SK-N-SH (cell line): ENCODE results near the gene NTNG1.

Experiments used
- CHD2 ChIP-seq: fragments of 150-350 bp; IDR thresholded peaks from 2 replicates; pipeline ENCODE4 v1.6.1; 2018; ENCODE audit warnings: low read length; ENCODE audit not compliant: partially characterized antibody
- CTCF ChIP-seq: fragments of 200-600 bp; sonication (generic); IDR thresholded peaks from 2 replicates; pipeline ENCODE4 v1.6.1; 2017; ENCODE audit warnings: antibody characterized with exemption, mild to moderate bottlenecking, moderate library complexity
- EP300 ChIP-seq, 2 experiments: IDR thresholded peaks; 2 replicates each; pipeline versions ENCODE4 v1.4.0 to v1.6.1; 2012; ENCODE audit warnings: borderline replicate concordance in 1 of 2, low read depth in 1 of 2, low read length in 1 of 2
- GABPA ChIP-seq: IDR thresholded peaks from 2 replicates; pipeline ENCODE4 v1.4.0; 2012; ENCODE audit warnings: low read depth, mild to moderate bottlenecking
- POLR2AphosphoS5 ChIP-seq: IDR thresholded peaks from 2 replicates; pipeline ENCODE4 v1.6.1; 2012; ENCODE audit warnings: low read depth, low read length
- RAD21 ChIP-seq: IDR thresholded peaks from 2 replicates; pipeline ENCODE4 v1.6.1; 2012; ENCODE audit warnings: mild to moderate bottlenecking, low read length
- SIN3A ChIP-seq: IDR thresholded peaks from 2 replicates; pipeline ENCODE4 v1.6.1; 2012; ENCODE audit warnings: low read depth, mild to moderate bottlenecking, low read length, moderate library complexity, borderline replicate concordance
- TCF12 ChIP-seq: IDR thresholded peaks from 2 replicates; pipeline ENCODE4 v1.4.0; 2012
- USF2 ChIP-seq: fragments of 150-350 bp; IDR thresholded peaks from 2 replicates; pipeline ENCODE4 v1.6.1; 2017; ENCODE audit warnings: antibody characterized with exemption, low read length, low read depth, borderline replicate concordance
- TF ChIP-seq, protein P1 (sequence below): IDR thresholded peaks from 2 replicates; pipeline ENCODE4 v1.4.0; 2012; ENCODE audit warnings: low read depth
- TF ChIP-seq, protein P2 (sequence below): IDR thresholded peaks from 2 replicates; pipeline ENCODE4 v1.4.0; 2012; ENCODE audit warnings: low read depth, borderline replicate concordance
- TF ChIP-seq, protein P3 (sequence below): IDR thresholded peaks from 2 replicates; pipeline ENCODE4 v1.6.1; 2012; ENCODE audit warnings: mild to moderate bottlenecking, low read depth, low read length, moderate library complexity

- TF ChIP-seq CTCF, result no peak
- no peak for TF ChIP-seq SIN3A
- TF ChIP-seq POLR2AphosphoS5, result no peak
- no peak for TF ChIP-seq GABPA
- TF ChIP-seq RAD21, result no peak
- no peak for TF ChIP-seq CHD2
- TF ChIP-seq TCF12, result no peak
- TF ChIP-seq, protein P1, sequence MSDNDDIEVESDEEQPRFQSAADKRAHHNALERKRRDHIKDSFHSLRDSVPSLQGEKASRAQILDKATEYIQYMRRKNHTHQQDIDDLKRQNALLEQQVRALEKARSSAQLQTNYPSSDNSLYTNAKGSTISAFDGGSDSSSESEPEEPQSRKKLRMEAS, result no peak
- no peak for TF ChIP-seq EP300 (IDR thresholded peaks at IDR 0.05; ENCODE audit: borderline replicate concordance in 1 of 2, low read depth in 1 of 2, low read length in 1 of 2)
- TF ChIP-seq, protein P2, sequence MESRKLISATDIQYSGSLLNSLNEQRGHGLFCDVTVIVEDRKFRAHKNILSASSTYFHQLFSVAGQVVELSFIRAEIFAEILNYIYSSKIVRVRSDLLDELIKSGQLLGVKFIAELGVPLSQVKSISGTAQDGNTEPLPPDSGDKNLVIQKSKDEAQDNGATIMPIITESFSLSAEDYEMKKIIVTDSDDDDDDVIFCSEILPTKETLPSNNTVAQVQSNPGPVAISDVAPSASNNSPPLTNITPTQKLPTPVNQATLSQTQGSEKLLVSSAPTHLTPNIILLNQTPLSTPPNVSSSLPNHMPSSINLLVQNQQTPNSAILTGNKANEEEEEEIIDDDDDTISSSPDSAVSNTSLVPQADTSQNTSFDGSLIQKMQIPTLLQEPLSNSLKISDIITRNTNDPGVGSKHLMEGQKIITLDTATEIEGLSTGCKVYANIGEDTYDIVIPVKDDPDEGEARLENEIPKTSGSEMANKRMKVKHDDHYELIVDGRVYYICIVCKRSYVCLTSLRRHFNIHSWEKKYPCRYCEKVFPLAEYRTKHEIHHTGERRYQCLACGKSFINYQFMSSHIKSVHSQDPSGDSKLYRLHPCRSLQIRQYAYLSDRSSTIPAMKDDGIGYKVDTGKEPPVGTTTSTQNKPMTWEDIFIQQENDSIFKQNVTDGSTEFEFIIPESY, result no peak
- TF ChIP-seq, protein P3, sequence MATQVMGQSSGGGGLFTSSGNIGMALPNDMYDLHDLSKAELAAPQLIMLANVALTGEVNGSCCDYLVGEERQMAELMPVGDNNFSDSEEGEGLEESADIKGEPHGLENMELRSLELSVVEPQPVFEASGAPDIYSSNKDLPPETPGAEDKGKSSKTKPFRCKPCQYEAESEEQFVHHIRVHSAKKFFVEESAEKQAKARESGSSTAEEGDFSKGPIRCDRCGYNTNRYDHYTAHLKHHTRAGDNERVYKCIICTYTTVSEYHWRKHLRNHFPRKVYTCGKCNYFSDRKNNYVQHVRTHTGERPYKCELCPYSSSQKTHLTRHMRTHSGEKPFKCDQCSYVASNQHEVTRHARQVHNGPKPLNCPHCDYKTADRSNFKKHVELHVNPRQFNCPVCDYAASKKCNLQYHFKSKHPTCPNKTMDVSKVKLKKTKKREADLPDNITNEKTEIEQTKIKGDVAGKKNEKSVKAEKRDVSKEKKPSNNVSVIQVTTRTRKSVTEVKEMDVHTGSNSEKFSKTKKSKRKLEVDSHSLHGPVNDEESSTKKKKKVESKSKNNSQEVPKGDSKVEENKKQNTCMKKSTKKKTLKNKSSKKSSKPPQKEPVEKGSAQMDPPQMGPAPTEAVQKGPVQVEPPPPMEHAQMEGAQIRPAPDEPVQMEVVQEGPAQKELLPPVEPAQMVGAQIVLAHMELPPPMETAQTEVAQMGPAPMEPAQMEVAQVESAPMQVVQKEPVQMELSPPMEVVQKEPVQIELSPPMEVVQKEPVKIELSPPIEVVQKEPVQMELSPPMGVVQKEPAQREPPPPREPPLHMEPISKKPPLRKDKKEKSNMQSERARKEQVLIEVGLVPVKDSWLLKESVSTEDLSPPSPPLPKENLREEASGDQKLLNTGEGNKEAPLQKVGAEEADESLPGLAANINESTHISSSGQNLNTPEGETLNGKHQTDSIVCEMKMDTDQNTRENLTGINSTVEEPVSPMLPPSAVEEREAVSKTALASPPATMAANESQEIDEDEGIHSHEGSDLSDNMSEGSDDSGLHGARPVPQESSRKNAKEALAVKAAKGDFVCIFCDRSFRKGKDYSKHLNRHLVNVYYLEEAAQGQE, result no peak
- no peak for TF ChIP-seq USF2
Observed at GRCh38 chr1:107434361-107434693, 293.5 kb downstream of the NTNG1 start.
